Measurements from ENCODE around the gene TRIP13. TPM values are rescaled to one million over a fixed set of nuclear protein-coding genes. Genes with fewer than 3 reads are reported as not detected.

TRIP13 gene
- total and polyA plus RNA-seq, 12 donors, result 0.30 to 5.0 (median 0.78) TPM

DNA sequence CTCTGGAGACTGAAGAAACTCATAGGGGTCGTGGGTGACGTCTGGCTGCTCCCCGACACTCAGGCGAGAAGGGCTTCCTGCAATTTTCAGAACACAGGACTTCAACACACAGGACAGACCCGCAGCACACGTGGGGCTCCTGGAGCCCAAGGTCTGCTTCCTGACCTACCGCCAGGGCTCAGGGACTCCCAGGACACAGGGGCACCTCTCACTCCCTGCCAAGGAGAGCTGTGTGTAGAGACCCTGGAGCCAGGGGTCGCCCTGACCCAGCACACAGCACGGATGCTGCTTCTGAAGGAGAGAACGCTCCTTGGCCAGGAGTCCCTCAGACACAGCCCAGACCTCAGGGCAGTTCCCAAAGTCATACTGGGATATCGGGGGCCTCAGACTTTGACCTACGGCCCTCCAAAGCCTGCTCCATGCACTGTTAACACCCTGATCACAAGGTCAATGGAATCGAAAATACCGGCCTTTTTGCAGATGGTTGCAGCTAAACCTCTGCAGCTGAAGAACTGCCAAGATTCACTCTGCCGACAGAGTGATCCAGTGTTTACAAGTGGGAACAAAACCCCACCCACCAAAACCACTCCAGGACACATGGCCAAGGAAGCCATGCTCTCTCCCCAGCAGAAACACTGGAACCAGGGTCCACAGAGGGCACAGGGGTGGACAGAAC is 28.1 kb upstream of the TRIP13 start:
- Histone ChIP-seq H3K4me1 (replicated peaks in 1 of 2) (no peaks in the 10 kb centered on the region), H3K27ac (no peak overlapping the region), H3K36me3 (replicated peaks in 1 of 2) (peaks cover 0 to 58% of the 10 kb centered on the region in 2 donors), H3K27me3 (no peaks in the 10 kb centered on the region), H3K4me3 (no peak overlapping the region), H3K9me3 (replicated peaks in 1 of 3) (no peaks in the 10 kb centered on the region)
- TF ChIP-seq, protein P1, sequence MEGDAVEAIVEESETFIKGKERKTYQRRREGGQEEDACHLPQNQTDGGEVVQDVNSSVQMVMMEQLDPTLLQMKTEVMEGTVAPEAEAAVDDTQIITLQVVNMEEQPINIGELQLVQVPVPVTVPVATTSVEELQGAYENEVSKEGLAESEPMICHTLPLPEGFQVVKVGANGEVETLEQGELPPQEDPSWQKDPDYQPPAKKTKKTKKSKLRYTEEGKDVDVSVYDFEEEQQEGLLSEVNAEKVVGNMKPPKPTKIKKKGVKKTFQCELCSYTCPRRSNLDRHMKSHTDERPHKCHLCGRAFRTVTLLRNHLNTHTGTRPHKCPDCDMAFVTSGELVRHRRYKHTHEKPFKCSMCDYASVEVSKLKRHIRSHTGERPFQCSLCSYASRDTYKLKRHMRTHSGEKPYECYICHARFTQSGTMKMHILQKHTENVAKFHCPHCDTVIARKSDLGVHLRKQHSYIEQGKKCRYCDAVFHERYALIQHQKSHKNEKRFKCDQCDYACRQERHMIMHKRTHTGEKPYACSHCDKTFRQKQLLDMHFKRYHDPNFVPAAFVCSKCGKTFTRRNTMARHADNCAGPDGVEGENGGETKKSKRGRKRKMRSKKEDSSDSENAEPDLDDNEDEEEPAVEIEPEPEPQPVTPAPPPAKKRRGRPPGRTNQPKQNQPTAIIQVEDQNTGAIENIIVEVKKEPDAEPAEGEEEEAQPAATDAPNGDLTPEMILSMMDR (IDR thresholded peaks at IDR 0.05), result no peak
- TF ChIP-seq POLR2A (IDR thresholded peaks at IDR 0.05), result no peak
- intact Hi-C loops (cut with DNase I), result loop anchor here in 1 of 2 donors (1.0 kb wide), 1 partner anchor 45 kb away; no protein-coding TSS in a partner anchor
- 71 to 80% (median 77%) methylated on average over 6 to 15 of the region's 15 CpGs for WGBS, 4 donors
- no peak for DNase-seq

DNA sequence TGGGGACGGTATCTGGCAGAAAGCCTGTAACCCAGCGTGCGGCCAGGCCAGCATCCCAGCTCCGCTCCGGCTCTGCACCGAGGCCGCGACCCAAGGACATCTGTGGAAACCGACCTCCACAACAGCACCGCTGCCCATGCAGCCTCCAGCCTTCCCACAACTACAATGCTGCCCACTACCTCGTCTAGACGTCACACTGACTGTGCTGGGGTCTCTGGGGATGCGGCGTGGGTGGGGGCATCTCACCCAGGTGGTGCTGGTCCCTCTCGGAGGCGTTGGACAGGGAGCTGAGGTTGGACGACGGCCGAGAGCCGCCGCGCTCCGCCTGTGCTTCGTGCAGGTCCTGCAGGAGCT is 27.5 kb upstream of the TRIP13 start:
- Histone ChIP-seq H3K27me3 (no peaks in the 10 kb centered on the region), H3K4me3 (no peak overlapping the region), H3K27ac (no peak overlapping the region), H3K36me3 (replicated peaks in 1 of 2) (peaks cover 0 to 63% of the 10 kb centered on the region in 2 donors), H3K4me1 (replicated peaks in 1 of 2) (no peaks in the 10 kb centered on the region), H3K9me3 (replicated peaks in 1 of 3) (no peaks in the 10 kb centered on the region)
- WGBS, 4 donors, result 75 to 87% (median 82%) methylated on average over 5 to 24 of the region's 24 CpGs
- intact Hi-C loops (cut with DNase I), result loop anchor here in 1 of 2 donors (1.0 kb wide), 1 partner anchor 46 kb away; no protein-coding TSS in a partner anchor
- TF ChIP-seq POLR2A (IDR thresholded peaks at IDR 0.05), result no peak
- TF ChIP-seq, protein P1 (IDR thresholded peaks at IDR 0.05), result no peak
- no peak for DNase-seq

DNA sequence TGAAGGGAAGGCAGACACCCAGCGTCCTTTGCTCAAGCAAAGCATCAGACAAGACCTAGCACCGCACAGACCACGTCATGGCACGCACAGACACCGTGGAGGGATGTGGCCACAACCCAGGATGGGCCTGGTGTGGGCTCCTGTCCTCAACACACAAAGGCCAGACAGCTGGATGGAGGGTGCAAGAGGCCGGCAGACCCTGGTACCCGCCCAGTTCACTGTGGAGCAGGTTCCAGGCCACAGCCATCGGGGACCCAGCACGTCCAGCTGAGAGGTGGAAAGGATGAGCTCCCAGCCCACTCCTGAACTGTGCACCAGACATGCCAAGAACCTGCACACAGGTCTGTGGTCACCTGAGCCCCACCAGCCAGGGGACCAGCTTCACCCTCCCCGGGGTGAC is 26.9 kb upstream of the TRIP13 start:
- Histone ChIP-seq H3K9me3 (replicated peaks in 1 of 3) (no peaks in the 10 kb centered on the region), H3K4me3 (no peak overlapping the region), H3K27ac (no peak overlapping the region), H3K27me3 (no peaks in the 10 kb centered on the region), H3K36me3 (replicated peaks in 1 of 2) (peaks cover 0 to 69% of the 10 kb centered on the region in 2 donors), H3K4me1 (replicated peaks in 1 of 2) (no peaks in the 10 kb centered on the region)
- 91 to 100% (median 98%) methylated on average over 5 to 10 of the region's 10 CpGs for WGBS, 4 donors
- DNase-seq, result no peak
- intact Hi-C loops (cut with DNase I), result loop anchor here in 1 of 2 donors (1.0 kb wide), 1 partner anchor 46 kb away; no protein-coding TSS in a partner anchor
- TF ChIP-seq, protein P1 (IDR thresholded peaks at IDR 0.05), result no peak
- TF ChIP-seq POLR2A (IDR thresholded peaks at IDR 0.05), result no peak

DNA sequence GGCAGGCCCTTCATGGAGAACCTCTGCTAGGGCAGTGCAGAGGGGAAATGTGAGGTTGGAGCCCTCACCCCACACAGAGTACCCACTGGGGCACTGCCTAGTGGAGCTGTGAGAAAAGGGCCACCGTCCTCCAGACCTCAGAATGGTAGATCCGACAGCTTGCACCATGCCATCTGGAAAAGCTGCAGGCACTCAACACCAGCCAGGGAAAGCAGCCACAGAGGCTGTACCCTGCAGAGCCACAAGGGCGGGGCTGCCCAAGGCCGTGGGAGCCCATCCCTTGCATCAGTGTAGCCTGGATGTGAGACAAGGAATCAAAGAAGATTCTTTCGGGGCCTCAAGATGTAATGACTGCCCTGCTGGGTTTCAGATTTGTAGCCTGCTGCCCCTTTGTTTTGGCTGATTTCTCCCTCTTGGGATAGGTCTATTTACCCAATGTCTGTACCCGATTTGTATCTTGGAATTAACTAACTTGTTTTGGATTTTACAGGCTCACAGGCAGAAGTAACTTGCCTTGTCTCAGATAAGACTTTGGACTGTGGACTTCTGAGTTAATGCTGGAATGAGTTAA is 25.3 kb upstream of the TRIP13 start:
- H3K27me3 ChIP-seq, result no peaks in the 10 kb centered on the region
- no peaks in the 10 kb centered on the region for H3K9me3 ChIP-seq (replicated peaks in 1 of 3)
- H3K4me3 ChIP-seq, result no peak overlapping the region
- H3K27ac ChIP-seq, result no peak overlapping the region
- no peak for TF ChIP-seq POLR2A (IDR thresholded peaks at IDR 0.05)
- TF ChIP-seq, protein P1 (IDR thresholded peaks at IDR 0.05), result no peak
- intact Hi-C loops (cut with DNase I), result no loop called here
- WGBS, 4 donors, result 92 to 97% (median 96%) methylated on average over 4 to 6 of the region's 6 CpGs
- H3K36me3 ChIP-seq (replicated peaks in 1 of 2), result peaks cover 0 to 85% of the 10 kb centered on the region in 2 donors
- no peaks in the 10 kb centered on the region for H3K4me1 ChIP-seq (replicated peaks in 1 of 2)
- DNase-seq, result no peak
